Activated naive CD8-positive, alpha-beta T cell treated with anti-CD3 and anti-CD28 coated beads, Interleukin-2, amount 50 U/mL, for 24 hours (primary cell): Measurements from ENCODE around the gene CLECL1.

Source experiments
- ATAC-seq: fragments of 150-1000 bp; cut with Tn5 transposase; one replicate; pipeline ENCODE4 v1.10.0; 2021
- DNase-seq: peaks from one replicate; pipeline ENCODE4 v3.0.0; 2021
- H3K27ac Mint-ChIP-seq: one replicate; pipeline ENCODE4 v1.8.0; 2021; ENCODE audit warnings: mild to moderate bottlenecking, mixed read lengths
- H3K27me3 Mint-ChIP-seq: one replicate; pipeline ENCODE4 v1.8.0; 2021; ENCODE audit warnings: mixed read lengths
- H3K36me3 Mint-ChIP-seq: one replicate; pipeline ENCODE4 v1.8.0; 2021; ENCODE audit warnings: low read depth, mixed read lengths
- H3K4me1 Mint-ChIP-seq: one replicate; pipeline ENCODE4 v1.8.0; 2021; ENCODE audit warnings: mixed read lengths
- H3K4me3 Mint-ChIP-seq: one replicate; pipeline ENCODE4 v1.8.0; 2021; ENCODE audit warnings: mild to moderate bottlenecking, moderate library complexity, mixed read lengths
- H3K9me3 Mint-ChIP-seq: one replicate; pipeline ENCODE4 v1.8.0; 2021; ENCODE audit warnings: mixed read lengths

Gene CLECL1

DNA sequence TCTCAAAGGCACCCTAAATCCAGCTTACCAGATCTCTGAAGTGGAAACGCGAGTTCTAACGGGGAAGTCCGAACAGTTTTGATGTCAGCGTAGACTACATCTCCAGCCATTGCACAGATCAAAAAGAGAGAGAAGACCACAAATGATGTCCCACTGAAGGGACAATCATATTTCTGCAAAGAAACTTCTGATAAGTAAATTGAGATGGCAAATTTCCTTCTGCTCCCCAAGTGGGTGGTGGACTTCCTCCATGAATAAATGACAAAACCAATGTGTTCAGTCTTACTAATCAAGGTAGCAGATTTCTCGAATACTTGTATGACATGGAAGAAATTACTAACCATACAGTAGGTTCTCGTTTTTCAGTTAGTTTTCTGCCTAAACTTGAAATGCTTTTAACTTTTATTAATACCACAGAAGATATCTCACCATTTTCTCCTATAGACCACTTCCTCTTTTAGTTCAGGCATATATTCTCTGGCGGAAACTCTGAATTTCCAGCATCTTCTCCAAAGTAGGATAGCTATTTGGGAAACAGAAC lies at the start of gene CLECL1:
TSS of gene CLECL1 (minus strand) at position 177 of the 541 bp plus-strand sequence.
- Mint-ChIP-seq H3K36me3 (no peaks in the 10 kb centered on the region), H3K4me1 (peaks cover 67% of the 10 kb centered on the region), H3K4me3 (peak within 1 kb of the TSS; percentile 78), H3K27me3 (no peaks in the 10 kb centered on the region), H3K27ac (peak within 1 kb of the TSS; percentile 86), H3K9me3 (no peaks in the 10 kb centered on the region)
- DNase-seq (no peak), ATAC-seq (peak; percentile 88)

DNA sequence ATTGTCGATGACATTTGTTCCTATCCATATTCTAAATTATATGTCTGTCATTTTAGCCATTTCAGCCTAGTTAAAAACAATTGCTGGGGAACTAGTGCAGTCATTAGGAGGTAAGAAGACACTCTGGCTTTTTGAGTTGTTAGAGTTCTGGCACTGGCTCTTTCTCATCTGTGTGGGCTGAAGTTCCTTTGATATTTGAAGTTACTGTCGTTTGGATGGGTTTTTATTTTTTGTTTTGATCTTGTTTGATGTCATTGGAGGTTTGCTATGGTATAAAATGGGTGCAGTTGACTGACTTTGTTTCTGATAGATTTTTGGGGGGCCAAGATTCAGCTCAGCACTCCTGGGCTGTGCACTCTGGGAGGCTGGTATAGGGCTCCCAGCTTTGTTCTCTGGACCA lies 48.5 kb upstream of the CLECL1 start:
- H3K27me3 Mint-ChIP-seq = no peaks in the 10 kb centered on the region
- peaks cover 6% of the 10 kb centered on the region for H3K36me3 Mint-ChIP-seq
- DNase-seq = no peak
- ATAC-seq = no peak
- peaks cover 69% of the 10 kb centered on the region for H3K4me1 Mint-ChIP-seq
- no peak overlapping the region for H3K4me3 Mint-ChIP-seq
- H3K9me3 Mint-ChIP-seq = no peaks in the 10 kb centered on the region
- H3K27ac Mint-ChIP-seq = peak overlapping the region; percentile 10

DNA sequence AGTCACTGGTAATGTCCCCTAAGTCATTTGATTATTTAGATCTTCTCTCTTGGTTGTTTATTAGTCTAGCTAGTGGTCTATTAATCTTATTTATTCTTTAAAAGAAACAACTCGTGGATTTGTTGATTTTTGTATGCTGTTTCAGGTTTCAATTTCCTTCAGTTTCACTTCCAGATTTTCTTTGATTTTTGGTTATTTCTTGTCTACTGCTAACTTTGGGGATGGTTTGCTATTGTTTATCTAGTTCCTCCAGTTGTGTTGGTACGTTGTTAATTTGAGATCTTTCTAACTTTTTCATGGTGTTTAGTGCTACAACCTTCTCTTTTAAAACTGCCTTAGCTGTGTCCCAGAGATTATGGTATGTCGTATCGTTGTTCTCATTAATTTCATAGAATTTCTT lies 46.3 kb upstream of the CLECL1 start:
- no peaks in the 10 kb centered on the region for H3K9me3 Mint-ChIP-seq
- no peaks in the 10 kb centered on the region for H3K27me3 Mint-ChIP-seq
- peaks cover 83% of the 10 kb centered on the region for H3K4me1 Mint-ChIP-seq
- no peak for ATAC-seq
- no peak for DNase-seq
- H3K4me3 Mint-ChIP-seq = no peak overlapping the region
- peaks cover 7% of the 10 kb centered on the region for H3K36me3 Mint-ChIP-seq
- H3K27ac Mint-ChIP-seq = no peak overlapping the region

DNA sequence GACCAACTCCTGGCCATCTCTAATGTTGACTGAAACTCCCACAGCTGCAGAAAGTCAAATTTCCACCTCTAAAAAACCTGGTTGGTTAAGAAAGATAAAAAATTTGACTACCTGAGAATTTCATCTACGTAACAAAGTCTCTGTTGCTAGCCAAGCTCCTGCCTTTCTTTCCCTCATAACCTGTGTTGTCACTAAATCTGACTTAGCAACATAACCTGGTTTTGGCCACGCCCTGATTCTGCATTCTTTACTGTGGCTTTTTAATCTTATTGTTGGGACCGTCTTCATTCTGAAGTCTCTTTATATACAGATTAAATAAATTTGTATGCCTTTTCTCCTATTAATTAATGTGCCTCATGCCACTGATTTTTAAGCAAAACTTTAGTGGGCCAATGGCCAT lies 43.9 kb upstream of the CLECL1 start:
- DNase-seq = no peak
- no peak for ATAC-seq
- Mint-ChIP-seq H3K27me3 (no peaks in the 10 kb centered on the region), H3K4me1 (peaks cover 86% of the 10 kb centered on the region), H3K4me3 (no peak overlapping the region), H3K36me3 (peaks cover 1% of the 10 kb centered on the region), H3K27ac (peak overlapping the region; percentile 21), H3K9me3 (no peaks in the 10 kb centered on the region)

DNA sequence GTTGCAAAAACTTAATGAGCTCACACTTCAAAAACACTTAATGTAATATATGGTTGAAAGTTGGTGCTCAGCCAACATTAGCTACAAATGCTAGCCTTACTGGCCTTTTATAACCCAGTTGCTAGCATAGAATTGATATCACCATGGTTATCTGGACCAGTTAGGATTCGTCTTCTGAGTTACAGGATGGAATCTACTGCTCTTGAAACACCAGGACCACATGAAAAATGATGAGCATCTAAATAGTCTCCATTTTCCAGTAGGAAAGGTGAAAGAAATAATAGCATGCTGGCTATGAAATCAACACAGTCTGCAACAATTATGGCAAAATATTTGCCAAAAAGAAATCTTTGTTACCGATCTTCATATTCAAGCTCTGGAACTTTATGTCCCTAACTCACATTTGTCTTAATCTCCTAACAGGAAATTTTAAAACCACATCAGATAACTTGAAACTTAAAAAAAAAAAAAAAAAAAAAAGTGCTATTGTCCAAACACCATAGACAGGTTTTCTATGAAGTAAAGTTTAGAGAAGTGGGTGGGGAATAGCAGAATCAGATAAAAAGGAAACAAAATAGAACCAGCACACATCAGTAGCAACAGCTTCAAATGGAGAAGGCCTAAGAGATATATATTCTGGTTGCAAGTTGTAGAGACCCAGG lies 40.5 kb upstream of the CLECL1 start:
- Mint-ChIP-seq H3K9me3 (no peaks in the 10 kb centered on the region), H3K4me1 (peaks cover 86% of the 10 kb centered on the region), H3K36me3 (peaks cover 1% of the 10 kb centered on the region), H3K4me3 (peak overlapping the region; percentile 55), H3K27ac (peak overlapping the region; percentile 57), H3K27me3 (no peaks in the 10 kb centered on the region)
- DNase-seq (no peak), ATAC-seq (no peak)

DNA sequence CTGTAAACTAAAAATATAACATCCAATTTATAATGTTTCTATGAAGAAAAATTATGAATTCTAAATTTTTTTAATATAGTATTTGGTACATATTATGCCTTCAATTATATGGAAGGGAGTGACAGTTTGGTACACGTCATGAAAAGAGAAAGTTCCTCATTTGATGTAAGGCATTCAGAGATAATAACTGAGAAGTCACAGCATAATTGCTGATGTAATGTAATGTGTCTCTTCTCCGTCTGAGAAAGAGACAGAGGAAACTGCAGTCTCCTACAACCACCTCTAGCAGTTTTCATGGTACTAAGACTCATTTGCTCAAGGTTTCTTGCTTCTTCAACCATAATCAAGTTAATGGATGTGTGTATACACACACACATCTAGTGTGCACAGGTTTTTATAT lies 30.1 kb upstream of the CLECL1 start:
- no peak for ATAC-seq
- DNase-seq = no peak
- H3K4me1 Mint-ChIP-seq = peaks cover 60% of the 10 kb centered on the region
- H3K27ac Mint-ChIP-seq = no peak overlapping the region
- no peak overlapping the region for H3K4me3 Mint-ChIP-seq
- H3K27me3 Mint-ChIP-seq = peaks cover 2% of the 10 kb centered on the region
- H3K36me3 Mint-ChIP-seq = peaks cover 28% of the 10 kb centered on the region
- no peaks in the 10 kb centered on the region for H3K9me3 Mint-ChIP-seq

- peak overlapping the region; percentile 95 for H3K27ac Mint-ChIP-seq
- H3K36me3 Mint-ChIP-seq = peaks cover 35% of the 10 kb centered on the region
- no peak for ATAC-seq
- peaks cover 60% of the 10 kb centered on the region for H3K4me1 Mint-ChIP-seq
- H3K4me3 Mint-ChIP-seq = peak overlapping the region; percentile 100
- H3K9me3 Mint-ChIP-seq = no peaks in the 10 kb centered on the region
- H3K27me3 Mint-ChIP-seq = peaks cover 2% of the 10 kb centered on the region
- DNase-seq = no peak
Observed at GRCh38 chr12:9762369-9762768, 29.5 kb upstream of the CLECL1 start.

- Mint-ChIP-seq H3K27me3 (peaks cover 2% of the 10 kb centered on the region), H3K36me3 (peaks cover 42% of the 10 kb centered on the region), H3K9me3 (no peaks in the 10 kb centered on the region), H3K27ac (peak overlapping the region; percentile 95), H3K4me1 (peaks cover 62% of the 10 kb centered on the region), H3K4me3 (peak overlapping the region; percentile 100)
- ATAC-seq (no peak), DNase-seq (no peak)
Observed at GRCh38 chr12:9761419-9761781, 28.5 kb upstream of the CLECL1 start.

DNA sequence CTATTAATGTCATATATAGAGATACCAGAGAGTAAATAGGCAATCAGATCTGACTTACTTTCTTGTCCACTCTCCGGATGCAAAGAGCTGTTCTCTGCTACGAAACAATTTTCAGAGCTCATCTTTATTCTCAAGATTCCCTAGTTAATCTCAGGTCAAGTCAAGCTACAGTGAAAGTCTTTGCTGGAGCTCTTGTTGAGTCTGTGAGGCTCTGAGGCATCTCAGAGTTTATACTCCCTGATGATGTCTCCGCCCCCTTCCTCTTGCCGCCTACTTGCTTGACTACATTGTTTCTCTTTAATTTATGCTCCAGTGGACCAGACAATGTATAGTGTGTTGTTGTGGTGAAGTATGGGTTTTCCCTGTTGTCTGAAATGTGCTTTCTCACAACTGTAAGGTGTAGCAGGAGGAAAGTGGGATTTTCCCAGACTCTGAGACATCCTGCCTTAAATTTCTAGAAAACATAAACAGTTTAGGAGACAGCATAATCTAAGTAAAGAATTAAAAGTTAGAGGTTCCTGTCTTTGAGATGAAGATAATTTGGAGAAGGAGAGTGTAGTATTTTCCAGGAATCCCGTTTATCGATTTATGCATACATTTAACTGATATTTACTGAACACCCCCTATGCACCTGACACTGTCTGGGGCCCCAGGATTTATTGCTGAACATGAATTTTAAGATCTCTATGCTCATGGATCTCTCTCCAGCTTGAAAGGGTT lies 28.0 kb upstream of the CLECL1 start, which contains the start of gene CD69:
TSS of gene CD69 (minus strand) at position 203 of the 720 bp plus-strand sequence. CDS start at position 122, 81 bp downstream.
- peak within 1 kb of the TSS; percentile 100 for H3K4me3 Mint-ChIP-seq
- peaks cover 2% of the 10 kb centered on the region for H3K27me3 Mint-ChIP-seq
- H3K4me1 Mint-ChIP-seq = peaks cover 65% of the 10 kb centered on the region
- H3K9me3 Mint-ChIP-seq = no peaks in the 10 kb centered on the region
- peaks cover 47% of the 10 kb centered on the region for H3K36me3 Mint-ChIP-seq
- DNase-seq (peak; percentile 76), ATAC-seq (peak; percentile 74)
- H3K27ac Mint-ChIP-seq = peak within 1 kb of the TSS; percentile 95

DNA sequence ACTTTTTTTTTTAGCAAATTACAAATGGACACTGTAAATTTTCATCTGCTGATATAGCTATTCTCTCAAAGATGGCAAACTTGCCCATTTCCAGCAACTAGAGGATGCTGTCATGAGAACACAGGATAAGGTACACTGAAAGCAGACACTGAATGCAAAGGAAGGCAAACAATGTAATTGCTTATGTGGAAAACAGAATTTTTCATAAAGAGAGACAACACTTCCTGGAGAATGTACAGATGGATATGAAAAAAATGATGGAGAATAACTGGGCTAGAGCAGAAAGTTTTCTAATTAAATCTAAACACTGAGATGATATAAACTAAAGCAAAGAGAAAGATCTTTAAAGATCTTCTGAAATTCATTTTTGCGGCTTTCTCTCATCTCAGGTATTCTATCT lies 27.2 kb upstream of the CLECL1 start:
- Mint-ChIP-seq H3K27me3 (peaks cover under 1% of the 10 kb centered on the region), H3K4me3 (peak overlapping the region; percentile 100), H3K9me3 (no peaks in the 10 kb centered on the region), H3K4me1 (peaks cover 62% of the 10 kb centered on the region), H3K36me3 (peaks cover 52% of the 10 kb centered on the region), H3K27ac (peak overlapping the region; percentile 95)
- DNase-seq (no peak), ATAC-seq (no peak)

GRCh38 chr12:9759694-9760093 lies 26.8 kb upstream of the CLECL1 start:
- Mint-ChIP-seq H3K4me1 (peaks cover 62% of the 10 kb centered on the region), H3K27me3 (no peaks in the 10 kb centered on the region), H3K36me3 (peaks cover 55% of the 10 kb centered on the region)

GRCh38 chr12:9758119-9758518 lies 25.2 kb upstream of the CLECL1 start:
- Mint-ChIP-seq H3K4me1 (peaks cover 61% of the 10 kb centered on the region), H3K27me3 (no peaks in the 10 kb centered on the region), H3K36me3 (peaks cover 69% of the 10 kb centered on the region)

More at GRCh38 chr12:9759694-9760093, 26.8 kb upstream of the CLECL1 start:
- DNase-seq (no peak), ATAC-seq (no peak)
- Mint-ChIP-seq H3K4me3 (peak overlapping the region; percentile 100), H3K9me3 (no peaks in the 10 kb centered on the region), H3K27ac (peak overlapping the region; percentile 95)

DNA sequence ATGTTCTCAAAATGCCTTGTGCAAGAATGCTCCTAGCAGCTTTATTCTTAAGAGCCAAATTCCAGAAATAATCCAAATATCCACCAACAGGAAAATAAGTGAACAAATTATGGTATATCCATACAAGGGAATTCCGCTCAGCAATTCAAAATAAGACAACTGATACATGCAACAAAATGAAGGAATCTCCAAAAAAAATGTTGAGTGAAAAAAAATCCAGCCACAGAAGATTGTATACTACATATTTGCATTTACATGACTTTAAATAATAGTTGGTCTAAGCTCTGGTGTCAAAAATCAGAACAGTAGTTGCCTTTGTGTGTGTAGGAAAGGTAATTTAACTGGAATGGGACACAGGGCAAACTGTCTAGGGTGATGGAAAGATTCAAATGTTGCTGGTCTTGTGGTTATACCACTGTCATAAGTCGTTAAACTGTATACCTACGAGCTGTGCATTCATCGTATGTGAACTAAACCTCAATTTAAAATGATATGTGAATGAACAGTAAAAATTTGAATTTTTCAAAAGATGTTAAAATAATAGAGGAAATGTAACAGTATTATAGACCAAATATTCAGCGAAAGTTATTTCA lies 24.6 kb upstream of the CLECL1 start:
- H3K27ac Mint-ChIP-seq = peak overlapping the region; percentile 95
- no peaks in the 10 kb centered on the region for H3K27me3 Mint-ChIP-seq
- DNase-seq (no peak), ATAC-seq (peak; percentile 18)
- peaks cover 75% of the 10 kb centered on the region for H3K36me3 Mint-ChIP-seq
- peaks cover 63% of the 10 kb centered on the region for H3K4me1 Mint-ChIP-seq
- peak overlapping the region; percentile 100 for H3K4me3 Mint-ChIP-seq
- H3K9me3 Mint-ChIP-seq = no peaks in the 10 kb centered on the region

More at GRCh38 chr12:9758119-9758518, 25.2 kb upstream of the CLECL1 start:
- Mint-ChIP-seq H3K4me3 (peak overlapping the region; percentile 100), H3K9me3 (no peaks in the 10 kb centered on the region), H3K27ac (peak overlapping the region; percentile 95)
- DNase-seq (no peak), ATAC-seq (no peak)

- peak overlapping the region; percentile 95 for H3K27ac Mint-ChIP-seq
- H3K4me3 Mint-ChIP-seq = peak overlapping the region; percentile 100
- ATAC-seq (no peak), DNase-seq (no peak)
- H3K9me3 Mint-ChIP-seq = no peaks in the 10 kb centered on the region
- no peaks in the 10 kb centered on the region for H3K27me3 Mint-ChIP-seq
- peaks cover 58% of the 10 kb centered on the region for H3K4me1 Mint-ChIP-seq
- H3K36me3 Mint-ChIP-seq = peaks cover 78% of the 10 kb centered on the region
Observed at GRCh38 chr12:9756706-9757105, 23.8 kb upstream of the CLECL1 start.
